Measurements from ENCODE around the gene ZYX.
"Not testable (repeated sequence)": the region's sequence is repeated elsewhere in the genome, so short reads cannot be mapped to it uniquely, and the experiment has no call there.

Gene ZYX

DNA sequence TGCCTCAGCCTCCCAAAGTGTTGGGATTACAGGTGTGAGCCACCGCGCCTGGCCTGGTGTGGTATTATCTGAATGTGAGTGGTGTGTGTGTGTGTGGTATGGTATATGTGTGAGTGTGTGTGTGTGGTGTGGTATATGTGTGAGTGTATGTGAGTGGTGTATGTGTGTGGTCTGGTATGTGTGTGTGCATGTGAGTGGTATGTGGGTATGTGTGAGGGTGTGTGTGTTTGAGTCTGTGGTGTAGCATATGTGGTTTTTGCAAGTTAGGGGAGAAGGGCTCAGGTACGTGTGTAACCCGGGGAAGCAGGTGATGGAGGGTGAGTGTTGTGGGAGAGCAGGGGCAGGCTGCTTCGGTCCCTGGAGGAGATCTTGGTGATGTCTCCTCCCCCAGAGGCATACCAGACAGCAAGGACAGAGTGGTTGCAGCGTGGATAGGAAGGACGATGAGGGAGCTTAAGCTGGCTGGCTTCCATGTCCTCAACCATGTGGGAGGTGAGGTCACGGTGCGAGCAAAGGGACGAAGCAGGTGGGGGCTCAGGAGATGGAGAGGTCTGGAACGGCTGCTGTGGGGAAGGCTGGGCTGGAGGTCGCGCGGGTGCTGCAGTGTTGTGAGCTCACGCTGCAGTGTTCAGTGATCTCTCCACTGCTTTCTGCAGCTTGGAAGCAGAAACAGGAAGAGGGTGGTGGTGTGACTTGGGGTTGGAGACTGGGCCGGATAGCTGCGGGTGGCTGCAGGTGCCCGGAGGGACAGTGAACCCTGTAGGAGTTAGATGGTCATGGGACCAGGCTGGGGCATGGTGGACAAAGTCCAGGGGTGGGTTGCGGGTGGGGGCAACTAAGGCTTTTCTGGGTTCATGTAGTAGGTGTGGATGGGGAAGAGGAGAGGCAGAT, 5.0 kb downstream of the ZYX start:
- no peak for DNase-seq

DNA sequence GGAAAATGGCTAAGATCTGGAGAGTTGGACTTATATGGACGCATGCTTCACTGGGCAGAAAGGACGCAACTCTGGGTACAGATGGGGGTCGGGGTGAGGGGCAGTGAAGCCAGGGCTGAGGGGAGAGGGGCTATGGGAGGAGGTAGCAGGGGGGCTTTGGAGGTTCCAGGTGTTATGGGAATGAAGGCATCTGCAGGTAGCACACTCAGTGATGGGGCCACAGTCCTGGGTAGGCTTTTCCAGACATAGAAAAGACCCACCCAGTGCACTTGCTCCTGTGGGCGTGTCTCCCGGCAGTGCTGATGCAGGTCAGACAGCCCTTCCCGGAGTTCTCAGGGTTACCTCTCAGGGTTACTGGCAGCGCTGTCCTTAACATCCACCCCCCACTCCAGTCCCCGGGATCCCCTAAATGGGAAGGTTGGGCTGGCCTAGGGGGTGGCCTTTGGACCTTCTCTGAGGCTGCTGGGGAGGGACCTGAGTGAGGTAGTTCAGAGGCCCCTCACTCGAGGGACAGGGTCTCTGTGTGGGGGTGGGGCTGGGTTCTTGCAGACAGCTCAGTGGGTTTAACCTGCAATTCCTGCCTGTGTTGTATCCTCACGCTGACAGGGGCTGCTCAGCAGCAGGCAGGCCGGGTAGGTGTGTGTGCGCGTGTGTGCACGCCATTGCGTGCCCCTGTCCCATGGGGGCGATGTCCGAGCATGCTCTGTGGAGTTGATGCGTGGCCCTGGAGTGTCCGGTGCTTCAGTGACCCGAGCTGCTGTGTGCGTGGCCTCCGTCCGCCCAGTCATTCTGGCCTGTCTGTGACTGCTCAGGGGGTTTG, 6.2 kb downstream of the ZYX start:
- no peak for DNase-seq

GRCh38 chr7:143388051-143388450, 6.9 kb downstream of the ZYX start:
- DNase-seq, result no peak

- DNase-seq, result no peak
These were observed 7.5 kb downstream of the ZYX start for GRCh38 chr7:143388491-143389101.

DNA sequence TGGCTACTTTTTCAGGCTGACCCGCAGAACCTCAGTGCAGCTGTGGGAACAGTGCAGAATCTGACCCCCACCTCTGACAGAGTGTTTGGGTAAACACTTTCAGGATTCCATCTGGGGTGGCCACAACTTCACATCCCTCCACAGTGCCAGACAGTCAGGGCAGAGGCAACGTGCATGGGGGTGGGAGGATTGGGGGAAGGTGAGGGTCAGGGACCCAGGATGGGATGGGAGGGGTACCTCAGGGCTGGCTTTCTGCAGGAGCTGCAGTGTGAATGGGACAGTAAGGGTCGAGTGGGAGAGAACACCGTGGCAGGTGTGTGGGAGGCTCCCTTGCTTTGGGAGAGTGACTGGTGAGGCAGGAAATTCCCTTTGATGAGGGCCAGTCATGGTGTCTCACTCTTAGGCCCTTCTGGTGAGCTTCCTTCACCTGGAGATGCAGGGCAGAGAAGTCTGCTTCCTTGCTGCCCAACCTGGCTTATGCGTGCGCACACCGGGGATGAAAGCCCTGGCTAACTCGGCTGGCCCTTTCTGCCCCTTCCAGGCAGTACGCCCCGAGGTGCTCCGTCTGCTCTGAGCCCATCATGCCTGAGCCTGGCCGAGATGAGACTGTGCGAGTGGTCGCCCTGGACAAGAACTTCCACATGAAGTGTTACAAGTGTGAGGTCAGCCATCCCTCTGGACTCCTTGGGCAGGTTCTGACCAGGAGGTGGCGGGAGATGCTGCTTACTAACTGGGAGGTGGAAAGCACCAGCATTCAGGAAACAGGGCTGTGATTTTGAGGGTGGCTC, 8.4 kb downstream of the ZYX start:
- DNase-seq, result no peak

DNA sequence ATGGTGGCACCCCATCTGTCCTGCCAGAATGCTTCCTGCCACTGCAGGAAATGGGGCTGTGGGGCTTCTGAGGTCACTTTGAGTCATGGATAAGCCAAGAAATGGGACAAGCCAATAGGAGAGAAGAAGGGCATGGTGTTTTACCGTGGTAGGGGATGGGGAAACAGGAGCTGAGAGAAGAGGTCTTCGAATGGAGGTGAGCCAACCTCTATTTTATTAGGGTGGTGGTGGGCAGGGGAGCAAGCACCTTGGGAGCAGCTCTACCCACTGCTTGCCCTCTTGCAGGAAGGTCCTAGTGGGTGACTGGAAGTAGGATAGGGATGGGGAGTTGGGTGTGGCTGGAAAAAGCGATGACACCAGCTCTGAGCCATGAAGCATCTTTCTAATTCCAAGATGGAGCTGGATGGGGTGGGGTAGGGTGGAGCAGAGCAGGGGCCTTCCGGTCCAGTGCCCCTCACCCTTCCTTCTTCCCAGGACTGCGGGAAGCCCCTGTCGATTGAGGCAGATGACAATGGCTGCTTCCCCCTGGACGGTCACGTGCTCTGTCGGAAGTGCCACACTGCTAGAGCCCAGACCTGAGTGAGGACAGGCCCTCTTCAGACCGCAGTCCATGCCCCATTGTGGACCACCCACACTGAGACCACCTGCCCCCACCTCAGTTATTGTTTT, 9.1 kb downstream of the ZYX start:
- DNase-seq, result no peak

GRCh38 chr7:143390773-143391317, 9.7 kb downstream of the ZYX start:
- DNase-seq, result no peak

DNA sequence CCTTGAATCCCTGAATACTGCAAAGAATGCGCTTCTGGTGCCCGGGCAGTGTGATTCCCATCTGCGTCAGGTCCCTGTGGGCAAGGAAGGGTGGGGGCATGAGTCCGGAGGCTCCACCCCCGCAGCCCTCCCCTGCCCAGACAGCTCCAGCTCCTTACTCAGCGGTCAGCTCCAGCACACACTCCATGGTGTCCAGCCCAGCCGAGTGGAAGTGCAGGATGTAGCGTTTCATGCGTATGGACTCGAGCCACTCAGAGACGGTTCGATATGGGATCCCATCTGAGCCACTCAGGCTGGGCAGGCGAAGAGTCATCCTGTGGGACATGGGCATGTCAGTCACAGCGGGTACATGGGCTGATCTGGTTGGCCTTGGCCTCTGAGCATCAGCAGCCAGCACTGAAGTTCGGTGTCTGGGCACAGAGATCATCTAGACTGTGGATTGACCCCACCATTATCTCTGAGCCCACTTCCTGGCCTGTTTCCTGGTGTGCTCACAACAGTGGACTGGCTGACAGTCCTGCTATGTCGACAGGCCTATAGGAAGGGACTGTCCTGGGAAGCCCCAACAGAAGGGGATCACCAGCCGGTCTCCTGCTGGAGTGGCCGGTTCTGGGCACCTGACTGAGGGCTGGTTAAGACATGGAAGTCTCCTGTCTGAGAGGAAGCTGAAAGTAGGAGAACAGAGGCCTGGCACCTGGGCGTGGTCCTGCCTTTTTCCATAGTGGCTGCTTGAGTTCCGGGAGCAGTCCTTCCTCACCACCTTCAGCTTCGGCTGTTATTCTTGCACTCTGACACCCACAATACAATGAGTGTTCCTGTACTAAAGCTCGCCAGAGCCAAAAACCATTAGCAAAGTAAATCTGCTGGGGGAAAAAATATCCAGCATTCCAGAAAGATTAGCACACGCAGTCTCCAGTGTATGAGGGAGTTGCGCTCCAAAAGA, 10.6 kb downstream of the ZYX start:
- no peak for DNase-seq

GRCh38 chr7:143392427-143392826, 11.3 kb downstream of the ZYX start:
- DNase-seq, result not testable (repeated sequence)

GRCh38 chr7:143392875-143393266, 11.7 kb downstream of the ZYX start:
- DNase-seq, result no peak

DNA sequence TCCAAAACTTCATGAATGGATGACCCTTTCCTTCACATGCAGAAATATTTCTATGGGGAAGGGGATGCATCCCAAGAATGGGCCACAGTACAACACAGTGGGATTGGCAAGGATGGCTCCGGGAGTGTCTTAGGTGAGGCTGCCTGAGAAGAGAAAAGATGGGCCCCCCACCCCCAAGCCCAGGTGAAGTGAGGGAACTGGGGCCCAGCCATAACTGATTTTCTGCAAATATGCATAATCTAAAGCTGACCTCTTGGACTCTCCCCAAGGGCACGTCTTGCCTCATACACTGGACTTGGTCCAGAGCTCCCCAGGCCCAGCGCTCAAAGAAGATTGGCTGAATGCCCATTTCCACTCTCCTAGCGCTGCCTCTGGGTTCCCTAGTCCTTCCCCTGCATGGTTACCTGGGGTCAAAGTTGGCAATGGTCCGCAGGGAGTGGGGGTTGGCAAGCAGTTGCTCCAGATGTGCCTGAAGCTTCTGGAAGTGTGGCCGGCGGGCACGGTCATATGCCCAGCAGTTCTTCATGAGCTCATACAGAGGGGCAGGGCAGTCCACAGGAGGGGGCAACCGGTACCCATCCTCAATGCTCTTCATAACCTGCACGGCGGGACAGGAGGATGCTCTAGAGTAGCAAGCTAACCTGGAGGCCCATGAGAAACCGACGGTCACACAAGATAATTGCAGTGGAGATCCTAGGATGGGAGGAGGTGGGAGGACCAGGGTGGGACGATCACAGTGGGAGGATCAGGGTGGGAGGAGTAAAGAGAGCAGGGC, 12.3 kb downstream of the ZYX start:
- DNase-seq, result no peak

DNA sequence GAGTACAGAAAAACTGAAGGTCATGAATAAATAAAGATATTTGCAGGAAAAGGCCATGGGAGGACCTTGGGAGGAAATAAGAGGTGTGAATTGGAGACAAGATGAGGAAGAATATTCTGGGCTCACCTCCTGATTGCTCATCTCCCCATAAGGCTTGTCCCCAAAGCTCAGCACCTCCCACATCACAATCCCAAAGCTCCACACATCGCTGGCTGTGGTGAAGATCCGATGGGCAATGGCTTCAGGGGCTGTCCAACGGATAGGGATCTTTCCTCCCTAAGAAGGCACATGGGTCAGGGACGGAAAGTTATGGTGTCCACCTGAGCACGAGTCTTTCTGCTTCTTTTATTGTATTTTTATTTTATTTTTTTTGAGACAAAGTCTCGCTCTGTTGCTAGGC, 12.9 kb downstream of the ZYX start:
- DNase-seq, result no peak

DNA sequence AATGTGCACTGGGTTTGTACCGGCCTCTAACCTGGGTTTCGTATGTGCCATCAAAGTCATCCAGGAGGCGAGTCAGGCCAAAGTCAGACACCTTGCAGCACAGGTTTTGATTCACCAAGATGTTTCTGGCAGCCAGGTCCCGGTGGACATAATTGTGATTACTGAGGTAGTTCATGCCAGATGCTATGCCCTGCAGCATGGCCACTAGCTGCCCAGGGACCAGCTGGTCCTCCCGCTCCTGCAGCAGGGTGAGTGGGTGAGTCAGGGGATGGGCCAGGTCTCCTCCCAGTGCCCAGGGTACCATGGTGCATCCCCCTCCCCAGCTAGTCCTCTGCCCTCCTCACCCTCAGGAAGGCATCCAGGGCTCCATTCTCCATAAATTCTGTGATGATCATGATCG, 13.6 kb downstream of the ZYX start:
- DNase-seq, result no peak

DNA sequence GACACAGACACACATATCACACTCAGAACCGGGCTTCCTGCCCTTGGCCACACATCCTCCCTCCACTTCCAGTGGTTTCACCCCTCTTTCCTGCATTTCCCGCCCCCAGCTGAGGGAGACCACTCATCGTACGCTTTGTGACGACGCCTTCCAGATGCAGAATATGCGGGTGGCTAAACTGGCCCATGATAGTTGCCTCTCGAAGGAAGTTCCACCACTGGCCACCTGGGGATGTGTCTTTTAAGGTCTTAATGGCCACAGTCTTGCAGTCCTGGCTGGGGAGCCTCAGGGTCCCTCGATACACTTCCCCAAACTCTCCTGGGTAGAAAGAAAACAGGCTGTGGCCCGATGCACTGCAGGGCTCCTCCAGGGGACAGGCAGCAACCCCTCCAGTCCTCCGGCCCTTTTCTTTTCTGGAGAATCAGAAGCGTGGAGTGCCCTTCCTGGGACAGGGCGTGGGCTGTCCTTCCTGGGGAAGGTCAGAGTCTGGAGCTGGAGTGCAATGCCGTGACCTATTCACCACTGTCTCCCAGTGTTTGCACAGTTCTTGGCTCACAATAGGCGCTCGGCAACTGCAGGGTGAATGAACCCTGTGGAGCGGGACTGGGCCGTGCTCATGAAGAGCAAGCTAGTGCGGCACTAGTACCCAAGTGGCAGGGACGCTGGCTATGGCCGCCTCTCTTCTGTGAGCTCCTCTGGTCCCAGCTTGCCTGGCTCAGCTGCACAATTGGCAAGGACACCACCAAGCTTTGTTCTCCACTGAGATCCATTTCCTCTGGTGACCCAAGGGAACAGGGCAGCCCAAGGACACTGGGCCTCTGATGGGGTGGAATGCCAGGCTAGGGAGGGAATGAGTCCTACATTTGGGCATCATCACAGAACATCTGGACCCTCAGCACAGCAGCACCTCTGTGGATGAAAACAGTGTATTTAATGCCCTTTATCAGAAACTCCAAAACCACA, 14.3 kb downstream of the ZYX start:
- DNase-seq, result no peak

DNA sequence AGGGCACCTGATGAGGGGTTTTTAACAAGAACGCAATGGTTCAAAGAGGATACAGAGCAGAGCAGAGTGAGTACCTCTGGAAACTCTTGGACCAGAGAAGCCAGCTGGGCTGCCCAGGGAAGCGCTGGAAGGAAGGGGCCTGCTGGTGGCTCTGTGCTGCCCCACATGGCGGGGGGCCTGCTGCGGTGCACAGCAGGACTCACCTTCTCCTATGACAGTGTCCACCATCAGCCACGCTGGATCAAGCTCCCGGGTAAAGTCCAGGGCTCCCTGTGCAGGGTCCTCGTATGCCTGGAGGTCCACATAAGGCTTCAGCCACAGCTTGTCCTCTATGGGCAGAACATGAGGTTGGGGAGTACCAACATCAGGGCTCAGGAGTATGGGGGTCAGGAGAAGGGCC, 15.0 kb downstream of the ZYX start:
- DNase-seq, result no peak

DNA sequence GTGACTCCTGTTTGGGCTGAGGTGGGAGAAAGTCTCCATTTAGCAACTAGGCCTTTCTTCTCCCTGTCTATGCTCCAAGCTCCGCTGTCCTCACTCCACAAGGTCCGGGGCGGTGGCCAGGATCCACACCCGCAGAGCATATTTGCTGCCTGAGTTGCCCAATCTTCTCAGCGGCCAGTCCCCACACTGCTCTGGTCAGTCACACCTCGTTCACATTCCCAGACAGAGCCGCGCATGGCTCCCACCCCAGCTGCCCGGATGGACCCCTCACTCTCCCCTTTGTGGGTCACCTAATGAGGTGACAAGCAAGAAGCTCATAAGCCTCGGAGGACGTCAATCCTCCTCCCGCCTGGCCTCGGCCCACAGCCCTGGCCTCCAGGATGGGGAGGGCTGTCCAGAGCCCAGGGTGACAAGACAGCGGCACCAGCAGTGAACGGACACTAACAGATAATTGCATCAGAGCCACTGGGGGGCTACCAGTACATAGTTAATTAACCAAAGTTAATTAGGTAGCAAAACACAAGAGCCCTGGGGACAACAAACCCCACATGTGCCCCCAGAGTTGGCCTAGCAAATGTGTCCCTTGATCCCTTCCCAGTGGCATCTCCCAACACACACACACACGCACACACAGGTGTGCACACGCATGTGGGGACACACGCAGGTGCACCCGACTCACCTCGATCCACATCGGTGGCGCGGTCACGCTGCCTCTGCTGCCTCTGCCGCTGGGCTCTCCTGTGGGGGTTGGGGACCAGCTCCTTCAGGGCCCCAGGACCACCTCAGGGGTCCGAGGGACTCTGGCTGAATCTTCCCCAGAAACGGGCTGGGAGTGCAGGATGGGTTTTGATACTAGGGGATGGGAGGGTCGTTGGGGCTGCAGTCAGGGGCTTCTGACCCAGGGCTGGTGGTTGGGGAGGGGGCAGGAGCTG, 15.7 kb downstream of the ZYX start:
- no peak for DNase-seq

- no peak for DNase-seq
These were observed 16.8 kb downstream of the ZYX start for GRCh38 chr7:143397710-143398530.

All from SIG-M5 (cell line).